Measurements from ENCODE around the gene EXOC2. TPM values are rescaled to one million over a fixed set of nuclear protein-coding genes. Genes with fewer than 3 reads are reported as not detected.

EXOC2 gene
- total RNA-seq, 1 donor from 2014 or later = 35.3 TPM

DNA sequence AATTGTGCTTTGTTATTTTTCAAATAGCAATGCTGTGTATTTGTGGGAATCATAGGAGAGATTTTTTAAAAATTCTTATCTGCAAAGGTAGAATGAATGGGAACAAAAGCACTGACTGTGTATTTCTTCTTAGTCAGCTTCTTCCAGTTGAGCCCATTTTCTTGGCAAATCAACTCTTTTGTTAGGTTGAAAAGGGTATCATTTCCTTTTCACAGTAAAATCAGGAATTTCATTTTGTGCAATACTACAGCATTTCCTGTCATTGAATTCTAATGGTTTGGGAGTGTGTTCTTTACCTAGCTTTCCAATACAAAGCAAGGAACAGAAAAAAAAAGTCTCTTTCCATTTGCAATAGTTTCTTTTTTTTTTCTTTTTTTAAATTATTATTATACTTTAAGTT is 19.0 kb upstream of the EXOC2 start:
- Histone ChIP-seq H3K36me3 (ENCODE audit: control insufficient read depth, insufficient read depth, low read length) (no peaks in the 10 kb centered on the region), H3K4me3 (ENCODE audit: low read depth, low read length) (no peak overlapping the region), H3K27me3 (ENCODE audit: control insufficient read depth, insufficient read depth, low read length) (no peaks in the 10 kb centered on the region)
- DNase-seq (ENCODE audit: low read depth) = no peak
- TF ChIP-seq, protein P1, sequence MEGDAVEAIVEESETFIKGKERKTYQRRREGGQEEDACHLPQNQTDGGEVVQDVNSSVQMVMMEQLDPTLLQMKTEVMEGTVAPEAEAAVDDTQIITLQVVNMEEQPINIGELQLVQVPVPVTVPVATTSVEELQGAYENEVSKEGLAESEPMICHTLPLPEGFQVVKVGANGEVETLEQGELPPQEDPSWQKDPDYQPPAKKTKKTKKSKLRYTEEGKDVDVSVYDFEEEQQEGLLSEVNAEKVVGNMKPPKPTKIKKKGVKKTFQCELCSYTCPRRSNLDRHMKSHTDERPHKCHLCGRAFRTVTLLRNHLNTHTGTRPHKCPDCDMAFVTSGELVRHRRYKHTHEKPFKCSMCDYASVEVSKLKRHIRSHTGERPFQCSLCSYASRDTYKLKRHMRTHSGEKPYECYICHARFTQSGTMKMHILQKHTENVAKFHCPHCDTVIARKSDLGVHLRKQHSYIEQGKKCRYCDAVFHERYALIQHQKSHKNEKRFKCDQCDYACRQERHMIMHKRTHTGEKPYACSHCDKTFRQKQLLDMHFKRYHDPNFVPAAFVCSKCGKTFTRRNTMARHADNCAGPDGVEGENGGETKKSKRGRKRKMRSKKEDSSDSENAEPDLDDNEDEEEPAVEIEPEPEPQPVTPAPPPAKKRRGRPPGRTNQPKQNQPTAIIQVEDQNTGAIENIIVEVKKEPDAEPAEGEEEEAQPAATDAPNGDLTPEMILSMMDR (IDR thresholded peaks at IDR 0.05; ENCODE audit: insufficient read depth, low read length, poor library complexity, severe bottlenecking) = no peak

DNA sequence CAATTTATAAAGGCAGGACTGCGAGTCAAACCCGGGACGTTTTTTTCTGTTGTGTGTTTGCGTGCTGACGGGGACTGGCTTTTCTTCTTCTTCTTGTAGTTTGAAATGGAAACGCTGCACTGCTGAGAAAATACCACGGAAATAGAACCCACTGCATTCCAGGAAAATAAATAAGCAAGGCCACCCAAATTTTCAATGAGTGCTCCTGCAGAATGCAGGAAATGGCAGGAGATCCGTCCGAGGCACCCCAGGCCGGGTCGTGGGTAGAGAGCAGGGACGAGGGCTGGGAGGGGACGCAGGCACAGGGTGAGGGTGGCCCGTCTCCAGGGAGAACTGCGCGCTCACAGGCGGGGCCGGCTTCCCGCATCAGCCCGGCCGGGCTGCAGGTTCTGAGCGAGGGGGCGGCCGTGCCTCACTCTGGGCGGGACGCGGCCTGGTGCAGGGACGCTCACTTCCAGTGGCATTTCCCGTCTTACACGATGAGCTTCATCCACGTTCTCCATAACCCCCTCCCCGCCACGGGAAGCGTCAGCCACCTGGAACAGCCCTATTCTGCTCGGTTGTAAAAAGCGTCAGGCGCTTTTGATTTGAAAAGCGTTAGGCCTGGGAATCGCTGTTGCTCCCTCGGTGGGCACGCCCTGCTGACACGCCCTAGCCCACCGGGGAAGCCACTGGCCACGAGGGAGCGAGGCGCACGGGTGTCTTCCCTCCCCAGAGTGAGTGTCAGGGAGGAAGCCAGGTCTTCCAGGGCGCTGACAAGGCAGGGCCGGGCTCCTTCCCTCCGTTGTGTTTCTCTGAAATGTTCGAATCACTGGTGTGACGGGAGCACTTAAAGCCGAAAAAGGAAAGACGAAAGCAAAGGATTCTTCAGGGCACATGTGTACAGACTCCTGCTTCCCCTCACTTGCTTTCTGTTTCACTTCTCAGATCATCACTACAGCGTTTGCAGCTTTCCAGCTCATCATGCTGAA is 17.9 kb upstream of the EXOC2 start:
- DNase-seq (ENCODE audit: low read depth) = no peak
- H3K4me3 ChIP-seq (ENCODE audit: low read depth, low read length) = peak overlapping the region; percentile 49
- H3K27me3 ChIP-seq (ENCODE audit: control insufficient read depth, insufficient read depth, low read length) = no peaks in the 10 kb centered on the region
- TF ChIP-seq, protein P1 (IDR thresholded peaks at IDR 0.05; ENCODE audit: insufficient read depth, low read length, poor library complexity, severe bottlenecking) = no peak
- H3K36me3 ChIP-seq (ENCODE audit: control insufficient read depth, insufficient read depth, low read length) = no peaks in the 10 kb centered on the region

DNA sequence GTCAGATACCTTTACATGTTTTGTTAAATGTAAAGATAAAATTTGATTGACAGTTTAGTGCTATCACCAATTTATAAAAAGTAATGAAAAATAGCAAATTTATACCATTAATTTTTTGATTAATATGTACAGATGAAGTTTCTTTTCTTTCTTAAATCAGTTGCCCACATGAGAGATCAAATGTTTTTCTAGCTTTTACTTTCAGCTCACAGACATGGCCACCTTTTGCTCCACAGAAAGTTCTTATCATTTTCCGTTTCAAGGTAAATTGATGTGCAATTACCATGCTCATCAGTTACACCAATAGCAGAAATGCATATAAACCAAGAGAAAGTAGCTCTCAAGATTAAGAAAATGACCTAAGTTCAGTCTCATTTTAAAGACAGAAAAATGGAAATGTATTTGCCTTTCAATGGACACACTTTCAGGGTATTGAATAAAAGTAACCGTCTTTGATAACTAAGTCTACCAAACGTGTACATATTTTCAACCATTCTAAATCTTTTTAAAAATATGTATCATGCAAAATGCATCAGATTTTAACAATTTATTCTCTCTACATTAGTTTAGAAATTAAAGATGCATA is 16.6 kb upstream of the EXOC2 start:
- H3K4me3 ChIP-seq (ENCODE audit: low read depth, low read length) = no peak overlapping the region
- no peak for DNase-seq (ENCODE audit: low read depth)
- TF ChIP-seq, protein P1 (IDR thresholded peaks at IDR 0.05; ENCODE audit: insufficient read depth, low read length, poor library complexity, severe bottlenecking) = no peak

DNA sequence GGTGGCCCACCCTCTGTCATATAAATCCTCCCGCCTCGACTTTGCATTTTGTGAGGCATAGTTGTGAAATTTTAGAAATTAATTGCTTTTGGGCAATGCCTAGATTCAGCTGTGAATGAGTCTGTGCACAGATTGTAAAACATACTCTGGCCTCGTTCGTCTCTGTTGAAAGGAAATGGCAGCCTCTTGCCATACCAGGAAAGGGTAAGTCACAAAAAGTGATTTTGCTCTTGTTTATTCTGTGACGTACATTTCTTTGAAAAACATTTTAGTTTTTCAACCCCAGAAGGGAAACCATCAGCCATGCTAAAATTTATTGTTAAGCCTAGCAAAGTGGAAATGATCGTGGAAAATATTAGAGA is 15.3 kb upstream of the EXOC2 start:
- DNase-seq (ENCODE audit: low read depth) = no peak
- TF ChIP-seq, protein P1 (IDR thresholded peaks at IDR 0.05; ENCODE audit: insufficient read depth, low read length, poor library complexity, severe bottlenecking) = no peak
- no peaks in the 10 kb centered on the region for H3K27me3 ChIP-seq (ENCODE audit: control insufficient read depth, insufficient read depth, low read length)

More for the DNA sequence above, 16.6 kb upstream of the EXOC2 start:
- no peaks in the 10 kb centered on the region for H3K36me3 ChIP-seq (ENCODE audit: control insufficient read depth, insufficient read depth, low read length)
- H3K27me3 ChIP-seq (ENCODE audit: control insufficient read depth, insufficient read depth, low read length) = no peaks in the 10 kb centered on the region

DNA sequence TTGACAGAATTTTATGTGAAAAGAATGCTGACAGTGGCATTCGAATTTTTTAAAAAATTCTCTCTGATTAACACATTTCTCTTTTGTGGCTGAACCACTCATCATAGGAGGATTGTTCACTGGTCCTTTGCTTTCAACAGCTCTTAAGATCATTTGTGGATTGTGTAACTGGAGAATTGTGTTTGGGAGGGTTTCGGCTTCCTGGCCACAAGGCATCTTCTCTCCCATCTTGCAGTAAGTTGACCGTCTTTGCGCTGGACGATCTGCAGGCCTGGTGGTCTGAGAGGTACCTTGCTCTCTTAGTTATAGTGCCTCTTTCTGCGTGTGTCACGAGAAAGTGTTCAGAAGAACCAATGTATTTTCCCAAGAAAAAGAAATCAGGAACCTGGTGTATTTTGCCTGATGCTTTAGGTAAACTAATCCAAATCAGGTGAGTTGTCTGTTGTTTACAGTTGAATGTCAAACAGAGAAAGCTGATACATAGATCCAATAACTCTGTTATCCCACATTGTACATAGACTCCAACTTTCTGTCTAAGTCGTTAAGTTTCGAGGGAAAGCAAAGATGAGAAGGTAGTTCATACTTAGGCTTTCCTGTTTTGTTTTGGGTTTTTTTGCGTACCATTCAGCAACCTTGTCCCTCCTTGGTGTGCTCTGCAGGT is 14.8 kb upstream of the EXOC2 start:
- Histone ChIP-seq H3K36me3 (ENCODE audit: control insufficient read depth, insufficient read depth, low read length) (no peaks in the 10 kb centered on the region), H3K4me3 (ENCODE audit: low read depth, low read length) (no peak overlapping the region), H3K27me3 (ENCODE audit: control insufficient read depth, insufficient read depth, low read length) (no peaks in the 10 kb centered on the region)
- TF ChIP-seq, protein P1 (IDR thresholded peaks at IDR 0.05; ENCODE audit: insufficient read depth, low read length, poor library complexity, severe bottlenecking) = no peak
- no peak for DNase-seq (ENCODE audit: low read depth)

More for the DNA sequence above, 15.3 kb upstream of the EXOC2 start:
- Histone ChIP-seq H3K36me3 (ENCODE audit: control insufficient read depth, insufficient read depth, low read length) (no peaks in the 10 kb centered on the region), H3K4me3 (ENCODE audit: low read depth, low read length) (no peak overlapping the region)

Measured in kidney epithelial cell (primary cell).